HG03108 (cell line): ENCODE data around the gene TMEM259.

Experiments used
- ATAC-seq: cut with Tn5 transposase; IDR thresholded peaks from one replicate; pipeline ENCODE4 v1.9.1; 2021; ENCODE audit warnings: moderate library complexity; ENCODE audit not compliant: unreplicated experiment

TMEM259 gene

DNA sequence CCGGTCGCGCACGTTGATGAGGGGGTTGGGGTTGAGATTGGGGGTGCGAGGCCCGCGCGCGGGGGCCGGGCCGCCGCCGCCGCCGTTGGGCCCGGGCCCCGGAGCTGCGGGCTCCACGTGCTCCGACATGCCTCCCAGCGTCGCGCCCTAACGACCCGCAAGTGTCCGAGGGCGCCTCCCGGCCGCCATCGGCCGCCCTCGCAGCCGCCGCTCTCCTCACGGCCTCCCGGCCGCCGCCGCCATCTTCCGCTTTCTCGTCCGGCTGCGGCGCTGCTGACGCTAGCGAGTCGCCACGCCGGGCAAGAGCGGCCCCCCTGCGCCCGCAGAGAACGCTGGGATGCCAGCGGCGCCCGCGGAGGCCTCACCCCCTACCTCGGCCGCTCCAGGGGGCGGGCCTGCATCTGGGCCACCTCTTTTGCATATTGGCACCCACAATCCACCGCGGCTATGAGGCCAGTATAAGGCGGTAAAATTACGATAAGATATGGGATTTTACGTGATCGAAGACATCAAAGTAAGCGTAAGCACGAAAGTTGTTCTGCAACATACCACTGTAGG lies at the start of gene TMEM259:
TSS of gene TMEM259 (minus strand) at position 256 of the 558 bp plus-strand sequence. CDS start at position 129, 127 bp downstream.
- ATAC-seq = peak; percentile 79

DNA sequence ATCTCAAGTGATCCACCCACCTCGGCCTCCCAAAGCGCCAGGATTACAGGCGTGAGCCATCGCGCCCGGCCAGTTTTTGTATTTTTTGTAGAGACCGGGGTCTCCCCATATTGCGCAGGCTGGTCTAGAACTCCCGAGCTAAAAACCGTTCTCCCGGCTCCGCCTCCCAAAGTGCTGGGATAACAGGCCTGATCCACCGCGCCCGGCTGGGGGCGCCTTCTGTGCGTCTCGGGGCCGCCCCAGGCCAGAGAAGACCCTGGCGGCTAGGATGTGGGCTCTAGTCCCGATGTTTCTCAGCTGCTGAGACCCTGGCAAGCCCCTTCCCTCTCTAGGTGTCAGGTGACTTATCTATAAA lies 49.6 kb upstream of the TMEM259 start:
- no peak for ATAC-seq

GRCh38 chr19:1069009-1069779 lies 48.3 kb upstream of the TMEM259 start:
- ATAC-seq = no peak

- ATAC-seq = no peak
Observed at GRCh38 chr19:1068009-1069001, 47.4 kb upstream of the TMEM259 start.

- ATAC-seq = peak; percentile 9
Observed at GRCh38 chr19:1067341-1067957, 46.5 kb upstream of the TMEM259 start.

- peak; percentile 35 for ATAC-seq
Observed at GRCh38 chr19:1066748-1067340, 45.9 kb upstream of the TMEM259 start, which contains the start of gene ARHGAP45. ARHGAP45 (plus strand) TSS chr19:1067167; CDS start chr19:1067406, 239 bp downstream.

DNA sequence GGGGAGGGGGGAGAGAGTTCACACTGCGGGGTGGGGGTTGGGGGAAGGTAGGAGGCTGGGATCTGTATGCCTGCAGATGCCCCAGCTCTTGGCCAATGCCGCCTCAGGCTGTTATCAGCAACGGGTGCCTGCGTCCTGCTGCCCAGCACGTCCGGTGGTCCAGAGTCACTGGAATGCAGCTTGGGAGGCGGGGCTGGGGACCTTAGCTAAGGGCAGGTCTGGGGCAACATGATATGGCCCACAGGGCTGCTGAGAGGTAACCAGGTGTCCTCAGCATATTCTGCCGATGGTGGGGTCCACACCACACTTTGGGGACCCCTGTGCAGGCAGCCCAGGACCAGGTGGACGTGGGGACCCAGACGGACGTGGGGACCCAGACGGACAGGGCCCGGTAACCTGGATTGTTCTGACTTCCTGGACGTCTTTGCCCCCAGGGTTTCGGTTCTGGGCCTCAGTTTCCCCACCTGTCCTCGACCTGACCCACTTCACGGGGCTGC lies 45.4 kb upstream of the TMEM259 start:
- no peak for ATAC-seq

- no peak for ATAC-seq
Observed at GRCh38 chr19:1065606-1066109, 44.7 kb upstream of the TMEM259 start.

GRCh38 chr19:1064661-1065605 lies 44.0 kb upstream of the TMEM259 start:
- no peak for ATAC-seq

DNA sequence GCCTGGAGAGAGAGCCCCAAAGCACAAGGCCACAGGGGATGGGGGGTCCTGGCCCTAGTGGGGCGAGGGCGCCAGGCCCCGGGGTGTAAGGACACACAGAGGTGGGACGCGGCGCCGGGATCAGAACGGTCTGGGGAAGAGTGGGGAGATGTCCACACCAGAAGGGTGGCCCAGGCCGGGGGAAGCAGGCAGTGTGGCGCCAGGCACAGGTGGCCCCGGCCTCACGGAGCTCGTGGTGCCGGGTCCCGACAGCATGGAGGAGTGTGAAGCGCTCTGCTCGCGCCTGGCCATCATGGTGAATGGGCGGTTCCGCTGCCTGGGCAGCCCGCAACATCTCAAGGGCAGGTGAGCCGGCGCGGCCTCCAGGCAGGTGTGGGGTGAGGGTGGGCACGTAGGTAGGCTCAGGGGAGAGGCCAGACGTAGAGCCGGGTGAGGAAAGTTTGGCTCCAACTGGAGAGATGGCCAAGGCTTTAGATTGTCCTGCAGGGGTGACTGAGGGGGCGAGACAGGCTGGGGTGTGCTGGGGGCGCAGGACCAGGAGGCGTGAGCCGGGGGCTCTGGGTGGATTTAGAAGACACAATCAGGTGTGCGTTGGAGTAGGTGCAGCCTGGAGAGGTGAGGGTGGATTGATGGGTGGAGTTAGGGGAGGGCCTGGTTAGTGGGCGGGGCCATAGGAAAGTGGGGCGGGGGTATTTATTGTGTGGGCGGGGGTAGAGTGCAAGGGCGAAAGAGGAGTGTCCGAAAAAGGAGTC lies 43.2 kb upstream of the TMEM259 start:
- ATAC-seq = no peak

- no peak for ATAC-seq
Observed at GRCh38 chr19:1063030-1063908, 42.3 kb upstream of the TMEM259 start.

- no peak for ATAC-seq
Observed at GRCh38 chr19:1062387-1063029, 41.6 kb upstream of the TMEM259 start.

DNA sequence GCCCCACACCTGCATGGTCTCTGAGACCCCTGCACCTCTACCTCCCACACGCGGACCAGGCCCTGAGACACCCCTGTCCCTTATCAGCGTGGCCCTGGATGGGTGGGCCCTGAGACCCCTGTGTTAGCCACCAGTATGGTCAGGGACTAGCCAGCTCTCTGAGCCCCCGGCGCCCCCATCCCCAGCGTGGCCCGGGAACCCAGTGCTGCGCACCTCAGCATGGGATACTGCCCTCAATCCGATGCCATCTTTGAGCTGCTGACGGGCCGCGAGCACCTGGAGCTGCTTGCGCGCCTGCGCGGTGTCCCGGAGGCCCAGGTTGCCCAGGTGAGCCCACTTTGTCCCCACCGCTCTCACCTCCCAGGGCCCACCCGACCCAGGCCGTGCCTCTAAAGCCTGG lies 41.1 kb upstream of the TMEM259 start:
- ATAC-seq = no peak

DNA sequence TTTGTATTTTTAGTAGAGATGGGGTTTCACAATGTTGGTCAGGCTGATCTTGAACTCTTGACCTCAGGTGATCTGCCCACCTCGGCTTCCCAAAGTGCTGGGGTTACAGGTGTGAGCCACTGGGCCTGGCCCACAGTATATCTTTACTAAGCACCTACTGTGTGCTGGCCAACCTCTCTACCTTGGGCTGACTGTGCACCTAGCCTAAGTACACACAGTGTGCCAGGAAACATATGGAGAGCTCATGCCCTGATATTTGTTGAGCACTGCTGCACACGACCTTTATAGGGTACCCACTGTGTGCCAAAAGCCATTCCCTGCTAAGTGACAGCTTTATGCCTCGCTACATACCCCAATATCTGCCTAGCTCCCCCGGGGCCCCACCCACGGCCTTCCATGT lies 39.8 kb upstream of the TMEM259 start:
- ATAC-seq = no peak

- no peak for ATAC-seq
Observed at GRCh38 chr19:1058112-1058511, 37.2 kb upstream of the TMEM259 start.

- no peak for ATAC-seq
Observed at GRCh38 chr19:1057176-1057855, 36.4 kb upstream of the TMEM259 start.
